Measurements from ENCODE around the gene NUBPL. TPM values are rescaled to one million over a fixed set of nuclear protein-coding genes. Genes with fewer than 3 reads are reported as not detected.
A peak's percentile ranks its signal among the peaks of the same experiment; 100 is the strongest.

The NUBPL gene
- total RNA-seq (10 to 100 TPM; 12.3 to 28.2 (median 18.0) TPM), polyA plus RNA-seq (1 to 10 TPM; 4.1 to 5.5 (median 4.9) TPM)
- long read RNA-seq, donor 1, full-length matches to known transcripts, result 4 of 4 reads
- long read RNA-seq, donor 1, partial matches to known transcripts, result 0 of 4 reads
- long read RNA-seq, donor 1, other reads (novel, unspliced or antisense), result 0 of 4 reads
- long read RNA-seq, donor 2, full-length matches to known transcripts, result 5 of 5 reads
- long read RNA-seq, donor 2, partial matches to known transcripts, result 0 of 5 reads
- long read RNA-seq, donor 2, other reads (novel, unspliced or antisense), result 0 of 5 reads

DNA sequence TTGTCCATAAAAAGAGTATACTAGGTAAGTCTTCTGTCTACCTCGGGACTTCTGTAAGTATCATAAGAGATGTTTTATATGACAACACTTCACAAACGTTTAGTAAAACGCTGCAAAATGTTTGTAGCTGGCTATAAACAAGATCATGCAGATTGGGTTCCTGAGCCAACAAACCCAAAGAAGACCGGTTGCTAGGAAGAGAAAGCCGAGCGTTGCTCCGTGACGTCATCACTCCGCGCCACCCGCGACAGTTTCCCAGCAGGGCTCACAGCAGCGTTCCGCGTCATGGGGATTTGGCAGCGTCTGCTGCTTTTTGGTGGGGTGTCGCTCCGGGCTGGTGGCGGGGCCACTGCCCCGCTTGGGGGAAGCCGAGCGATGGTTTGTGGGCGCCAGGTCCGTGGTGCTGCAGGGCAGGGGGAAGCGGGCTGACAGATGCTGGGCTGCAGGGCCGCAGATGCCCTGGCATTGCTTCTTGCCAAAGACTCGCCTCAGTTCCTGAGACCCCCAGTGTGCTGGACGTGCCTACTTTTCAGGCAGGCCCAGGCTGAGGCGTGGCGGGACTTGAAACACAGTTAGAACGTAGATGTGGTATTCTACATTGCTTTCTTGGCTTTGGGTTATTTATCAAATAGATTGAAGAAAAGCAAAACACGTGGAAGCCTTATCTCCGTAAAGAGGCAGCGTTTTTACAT lies at the start of gene NUBPL:
TSS of gene NUBPL (plus strand) at position 250 of the 692 bp plus-strand sequence. CDS start at position 286, 36 bp downstream.
- peak within 1 kb of the TSS; percentile 83 to 95 (median 90) for H3K27ac ChIP-seq
- intact Hi-C loops (cut with DNase I; ENCODE audit: low total_unique reads), result no loop called here
- no peaks in the 10 kb centered on the region for H3K9me3 ChIP-seq
- peaks cover 14 to 39% (median 31%) of the 10 kb centered on the region in 6 donors for H3K4me1 ChIP-seq
- peak; percentile 98 for DNase-seq
- WGBS, 5 donors, result 0 to 1% (median 0%) methylated on average over 28 to 34 of the region's 34 CpGs
- peak within 1 kb of the TSS; percentile 51 to 92 (median 71) for H3K4me3 ChIP-seq
- H3K27me3 ChIP-seq (replicated peaks in 1 of 7), result no peaks in the 10 kb centered on the region
- peak; percentile 95 to 97 (median 96) for TF ChIP-seq POLR2AphosphoS5 (IDR thresholded peaks at IDR 0.05)
- peak in 1 of 3 donors; percentile 54 for TF ChIP-seq POLR2A (IDR thresholded peaks at IDR 0.05)
- TF ChIP-seq CTCF (IDR thresholded peaks at IDR 0.05 in 8 of 11, conservative IDR thresholded peaks at IDR 0.05 in 3 of 11), result no peak
- H3K36me3 ChIP-seq, result peaks cover 0 to 5% (median 0%) of the 10 kb centered on the region in 6 donors

DNA sequence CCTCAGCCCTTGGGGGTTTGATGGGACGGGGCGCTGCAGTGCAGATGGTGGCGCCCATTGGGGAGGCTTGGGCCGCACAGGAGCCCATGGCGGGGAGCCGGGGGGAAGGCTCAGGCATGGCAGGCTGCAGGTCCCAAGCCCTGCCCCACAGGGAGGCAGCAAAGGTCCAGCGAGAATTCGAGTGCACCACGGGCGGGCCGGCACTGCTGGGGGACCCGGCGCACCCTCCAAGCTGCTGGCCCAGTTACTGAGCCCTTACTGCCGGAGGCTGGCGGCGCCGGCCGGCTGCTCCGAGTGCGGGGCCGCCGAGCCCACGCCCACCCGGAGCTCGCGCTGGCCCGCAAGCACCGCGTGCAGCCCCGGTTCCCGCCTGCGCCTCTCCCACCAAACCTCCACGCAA lies 34.1 kb upstream of the NUBPL start:
- H3K27me3 ChIP-seq (replicated peaks in 1 of 7), result no peaks in the 10 kb centered on the region
- no peaks in the 10 kb centered on the region for H3K36me3 ChIP-seq
- no peak overlapping the region for H3K4me3 ChIP-seq
- 88 to 97% (median 96%) methylated on average over 13 to 33 of the region's 33 CpGs for WGBS, 5 donors
- H3K9me3 ChIP-seq, result peaks cover 0 to 7% (median 0%) of the 10 kb centered on the region in 8 donors
- TF ChIP-seq CTCF (IDR thresholded peaks at IDR 0.05 in 8 of 11, conservative IDR thresholded peaks at IDR 0.05 in 3 of 11) (no peak), POLR2AphosphoS5 (IDR thresholded peaks at IDR 0.05) (no peak), POLR2A (IDR thresholded peaks at IDR 0.05) (no peak)
- no peak for DNase-seq
- no peaks in the 10 kb centered on the region for H3K4me1 ChIP-seq
- H3K27ac ChIP-seq, result no peak overlapping the region
- intact Hi-C loops (cut with DNase I; ENCODE audit: low total_unique reads), result no loop called here

- H3K9me3 ChIP-seq, result peaks cover 0 to 7% (median 0%) of the 10 kb centered on the region in 8 donors
- TF ChIP-seq POLR2AphosphoS5 (IDR thresholded peaks at IDR 0.05), result no peak
- no peak for TF ChIP-seq POLR2A (IDR thresholded peaks at IDR 0.05)
- TF ChIP-seq CTCF (IDR thresholded peaks at IDR 0.05 in 8 of 11, conservative IDR thresholded peaks at IDR 0.05 in 3 of 11), result no peak
- H3K27me3 ChIP-seq (replicated peaks in 1 of 7), result no peaks in the 10 kb centered on the region
- WGBS, 5 donors, result 80 to 98% (median 88%) methylated on average over 8 of the region's 8 CpGs
- H3K27ac ChIP-seq, result no peak overlapping the region
- no peaks in the 10 kb centered on the region for H3K4me1 ChIP-seq
- intact Hi-C loops (cut with DNase I; ENCODE audit: low total_unique reads), result no loop called here
- no peak overlapping the region for H3K4me3 ChIP-seq
- no peaks in the 10 kb centered on the region for H3K36me3 ChIP-seq
- no peak for DNase-seq
Measured at GRCh38 chr14:31527546-31527945, 33.7 kb upstream of the NUBPL start.

DNA sequence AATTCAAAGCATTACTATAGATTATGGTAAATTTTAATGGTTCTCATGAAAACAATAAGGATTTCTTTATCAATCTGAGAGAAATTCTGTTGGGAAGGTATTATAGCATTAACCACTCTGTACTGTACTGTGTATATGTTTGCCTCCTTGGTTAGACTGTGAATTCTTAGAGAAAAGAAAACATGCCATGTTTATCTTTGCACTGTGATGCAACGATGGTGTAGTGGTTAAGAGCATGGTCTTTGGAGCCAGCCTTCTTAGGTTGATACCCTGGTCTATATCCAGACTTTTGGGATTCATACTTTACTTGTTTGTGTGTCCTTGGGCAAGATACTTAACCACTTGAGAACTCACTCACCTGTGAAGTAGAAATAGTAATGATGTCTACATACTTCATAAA lies 32.2 kb upstream of the NUBPL start:
- TF ChIP-seq POLR2A (IDR thresholded peaks at IDR 0.05), result no peak
- no peak for TF ChIP-seq POLR2AphosphoS5 (IDR thresholded peaks at IDR 0.05)
- no peak for TF ChIP-seq CTCF (IDR thresholded peaks at IDR 0.05 in 8 of 11, conservative IDR thresholded peaks at IDR 0.05 in 3 of 11)
- Histone ChIP-seq H3K9me3 (peaks cover 0 to 7% (median 0%) of the 10 kb centered on the region in 8 donors), H3K27ac (no peak overlapping the region), H3K27me3 (replicated peaks in 1 of 7) (no peaks in the 10 kb centered on the region), H3K4me1 (no peaks in the 10 kb centered on the region), H3K4me3 (no peak overlapping the region), H3K36me3 (no peaks in the 10 kb centered on the region)
- DNase-seq, result no peak
- intact Hi-C loops (cut with DNase I; ENCODE audit: low total_unique reads), result no loop called here
- WGBS, 5 donors, result 36 to 91% (median 73%) methylated on average over 1 of the region's 1 CpG
